Measurements from ENCODE around the gene IQCH.

GRCh38 chr15:67463488-67463887, 208.9 kb downstream of the IQCH start:
- TF ChIP-seq CTCF (IDR thresholded peaks at IDR 0.05) (no peak), POLR2A (IDR thresholded peaks at IDR 0.05) (no peak)

All from body of pancreas (tissue), 4 donors.